ENCODE data around the gene APOO.

DNA sequence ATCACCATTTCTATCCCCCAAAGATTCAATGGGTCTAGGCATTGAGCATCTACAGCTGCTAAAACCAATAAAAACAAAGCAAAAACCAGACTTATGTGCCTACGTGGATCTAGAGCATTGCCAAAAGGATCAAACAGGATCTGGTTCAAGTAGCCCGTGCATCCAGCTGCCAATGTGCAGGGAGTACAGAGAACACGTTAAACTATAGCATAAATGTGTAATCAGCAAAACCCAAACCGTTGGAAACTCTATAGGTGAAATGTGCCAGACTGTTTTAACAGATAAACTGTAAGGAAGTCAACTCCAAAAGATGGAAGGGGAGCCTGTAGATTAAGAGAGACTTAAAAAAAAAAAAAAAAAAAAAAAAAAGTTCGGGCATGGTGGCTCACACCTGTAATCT, 58.5 kb downstream of the APOO start:
- TF ChIP-seq, protein P1, sequence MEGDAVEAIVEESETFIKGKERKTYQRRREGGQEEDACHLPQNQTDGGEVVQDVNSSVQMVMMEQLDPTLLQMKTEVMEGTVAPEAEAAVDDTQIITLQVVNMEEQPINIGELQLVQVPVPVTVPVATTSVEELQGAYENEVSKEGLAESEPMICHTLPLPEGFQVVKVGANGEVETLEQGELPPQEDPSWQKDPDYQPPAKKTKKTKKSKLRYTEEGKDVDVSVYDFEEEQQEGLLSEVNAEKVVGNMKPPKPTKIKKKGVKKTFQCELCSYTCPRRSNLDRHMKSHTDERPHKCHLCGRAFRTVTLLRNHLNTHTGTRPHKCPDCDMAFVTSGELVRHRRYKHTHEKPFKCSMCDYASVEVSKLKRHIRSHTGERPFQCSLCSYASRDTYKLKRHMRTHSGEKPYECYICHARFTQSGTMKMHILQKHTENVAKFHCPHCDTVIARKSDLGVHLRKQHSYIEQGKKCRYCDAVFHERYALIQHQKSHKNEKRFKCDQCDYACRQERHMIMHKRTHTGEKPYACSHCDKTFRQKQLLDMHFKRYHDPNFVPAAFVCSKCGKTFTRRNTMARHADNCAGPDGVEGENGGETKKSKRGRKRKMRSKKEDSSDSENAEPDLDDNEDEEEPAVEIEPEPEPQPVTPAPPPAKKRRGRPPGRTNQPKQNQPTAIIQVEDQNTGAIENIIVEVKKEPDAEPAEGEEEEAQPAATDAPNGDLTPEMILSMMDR (IDR thresholded peaks at IDR 0.05) = no peak
- TF ChIP-seq POLR2A (IDR thresholded peaks at IDR 0.05) (no peak), EP300 (IDR thresholded peaks at IDR 0.05) (no peak)
